DMS53 treated with DMSO at 0.1 percent for 48 hours (cell line): Measurements from ENCODE around the gene TNF.
"Not testable (repeated sequence)": the region's sequence is repeated elsewhere in the genome, so short reads cannot be mapped to it uniquely, and the experiment has no call there.

Source experiments
- DNase-seq: peaks from one replicate; lab custom pipeline; 2025; ENCODE audit not compliant: unreplicated experiment; lab: John Stamatoyannopoulos, UW

TNF gene

DNA sequence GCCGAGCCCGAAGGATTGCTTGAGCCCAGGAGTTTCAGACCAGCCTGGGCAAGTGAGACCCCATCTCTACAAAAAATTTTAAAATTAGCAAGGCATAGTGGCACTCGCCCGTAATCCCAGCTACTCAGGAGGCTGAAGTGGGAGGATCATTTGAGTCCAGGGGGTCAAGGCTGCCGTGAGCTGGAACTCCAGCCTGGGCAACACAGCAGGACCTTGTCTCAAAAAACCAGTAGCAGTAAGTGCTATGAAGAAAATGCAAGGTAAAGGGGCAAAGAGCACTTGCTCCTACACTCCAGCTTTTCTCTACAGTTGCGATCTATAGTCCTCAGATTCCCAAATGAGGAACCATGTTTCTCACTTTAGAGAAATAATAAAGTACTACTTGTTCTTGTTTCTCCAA is 31.7 kb upstream of the TNF start:
- DNase-seq: no peak

DNA sequence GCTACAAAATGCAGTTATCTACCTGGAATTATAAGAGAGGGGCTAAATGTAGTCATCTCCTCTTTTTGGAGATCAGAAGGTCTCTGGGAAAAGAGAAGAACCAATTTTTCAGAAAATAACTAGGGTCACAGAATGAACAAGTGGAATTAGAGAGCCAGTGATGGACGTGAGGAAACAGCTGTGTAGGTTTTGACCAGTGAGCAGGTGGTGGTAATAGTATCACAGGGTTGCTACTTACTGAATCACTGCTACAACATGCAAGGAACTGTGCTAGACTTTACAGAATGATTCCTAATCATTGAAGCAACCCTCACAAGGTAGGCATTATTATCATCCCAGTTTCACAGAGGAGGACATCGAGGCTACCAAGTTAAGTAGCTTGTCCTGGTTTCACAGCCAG is 30.7 kb upstream of the TNF start:
- no peak for DNase-seq

DNA sequence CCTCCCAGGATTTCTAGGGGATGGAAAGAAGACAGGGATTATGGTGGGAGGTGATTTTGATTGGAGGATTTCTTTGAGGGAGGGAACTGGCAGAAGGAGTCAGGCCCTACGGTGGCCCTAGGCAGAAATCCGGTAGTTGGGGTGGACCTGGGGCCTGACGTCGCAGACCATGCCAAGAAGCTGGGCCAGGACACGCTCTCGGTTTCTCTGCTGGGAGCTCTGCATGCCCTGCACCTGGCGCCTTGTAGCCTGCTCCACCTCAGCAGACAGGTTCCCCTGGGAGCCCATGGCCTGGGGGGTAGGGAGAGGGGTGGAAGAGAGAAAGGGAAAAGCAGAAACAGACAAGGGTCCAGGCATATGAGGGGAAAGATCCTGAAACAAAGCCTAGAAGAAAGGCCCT is 30.1 kb upstream of the TNF start:
- DNase-seq: no peak

DNA sequence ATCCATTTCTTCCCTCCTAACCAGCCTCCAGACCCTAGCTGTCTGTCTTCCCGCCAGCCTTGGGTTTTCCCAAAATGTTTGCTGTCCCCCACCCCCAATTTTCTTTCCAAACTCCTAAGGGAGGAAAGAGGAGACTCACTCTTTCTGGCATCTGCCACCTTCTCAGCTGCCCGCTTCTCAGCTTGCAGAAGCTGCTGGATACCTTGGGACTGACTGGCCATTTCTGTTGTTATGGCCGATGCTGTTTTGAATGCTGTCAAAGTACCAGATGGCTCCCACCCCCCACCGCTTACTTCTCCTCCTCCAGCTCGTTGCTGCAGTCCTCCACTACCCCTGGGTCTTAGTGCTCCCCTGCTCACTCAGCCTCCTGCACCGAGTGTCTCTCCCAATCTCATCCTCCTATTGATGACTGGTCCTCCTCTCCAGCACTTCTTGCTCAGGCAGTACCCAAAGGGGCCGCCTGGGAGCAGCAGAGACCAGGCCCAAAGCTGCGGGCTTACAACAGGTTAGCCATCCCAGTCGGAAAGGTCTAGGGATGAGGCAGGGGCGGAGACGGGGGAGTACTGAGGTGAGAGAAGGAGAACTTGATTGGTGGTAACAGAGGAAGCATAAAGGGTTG is 28.9 kb upstream of the TNF start, which contains the start of gene ATP6V1G2:
TSS of gene ATP6V1G2 (minus strand) at position 270 of the 619 bp plus-strand sequence. CDS start at position 221, 49 bp downstream.
- DNase-seq: peak; percentile 97

DNA sequence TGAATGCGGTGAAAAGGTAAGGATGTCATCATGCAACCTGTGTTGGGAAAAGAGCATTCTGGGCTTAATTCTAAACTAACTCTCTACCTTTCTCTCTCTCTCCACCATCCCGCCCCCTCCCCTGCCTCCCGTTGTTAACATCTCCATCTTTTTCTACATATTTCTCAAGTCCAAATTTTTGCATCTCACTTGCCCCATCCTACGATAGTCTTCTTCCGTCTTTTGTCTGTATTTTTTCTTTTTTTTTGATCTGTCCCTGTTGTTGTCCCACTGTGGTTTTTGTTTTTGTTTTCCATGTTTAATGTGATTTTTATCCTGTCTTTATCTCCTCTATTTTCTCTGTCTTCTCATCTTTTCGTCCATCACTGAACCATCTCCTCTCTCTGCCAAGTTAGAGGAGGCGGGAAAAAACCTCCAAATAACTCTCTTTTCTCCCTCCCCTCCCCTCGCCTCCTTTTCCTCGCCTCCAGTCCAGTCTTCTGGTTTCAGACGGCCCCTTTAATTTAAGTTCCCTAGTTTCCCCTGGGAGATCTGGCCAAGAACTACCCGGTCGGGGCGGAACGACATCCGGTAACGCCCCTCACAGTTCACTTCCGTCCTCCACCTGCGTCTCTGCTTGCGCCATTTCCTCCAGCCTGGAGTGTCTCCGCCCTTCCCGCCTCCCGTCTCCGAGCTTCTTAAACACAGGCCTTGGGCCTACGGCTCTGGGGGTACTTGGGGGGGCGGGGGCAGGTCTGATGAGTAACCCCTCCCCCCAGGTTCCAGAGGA is 28.2 kb upstream of the TNF start, which contains the start of gene NFKBIL1:
TSS of gene NFKBIL1 (plus strand) at position 651 of the 769 bp plus-strand sequence. CDS start at position 738, 87 bp downstream.
- DNase-seq: peak; percentile 94

DNA sequence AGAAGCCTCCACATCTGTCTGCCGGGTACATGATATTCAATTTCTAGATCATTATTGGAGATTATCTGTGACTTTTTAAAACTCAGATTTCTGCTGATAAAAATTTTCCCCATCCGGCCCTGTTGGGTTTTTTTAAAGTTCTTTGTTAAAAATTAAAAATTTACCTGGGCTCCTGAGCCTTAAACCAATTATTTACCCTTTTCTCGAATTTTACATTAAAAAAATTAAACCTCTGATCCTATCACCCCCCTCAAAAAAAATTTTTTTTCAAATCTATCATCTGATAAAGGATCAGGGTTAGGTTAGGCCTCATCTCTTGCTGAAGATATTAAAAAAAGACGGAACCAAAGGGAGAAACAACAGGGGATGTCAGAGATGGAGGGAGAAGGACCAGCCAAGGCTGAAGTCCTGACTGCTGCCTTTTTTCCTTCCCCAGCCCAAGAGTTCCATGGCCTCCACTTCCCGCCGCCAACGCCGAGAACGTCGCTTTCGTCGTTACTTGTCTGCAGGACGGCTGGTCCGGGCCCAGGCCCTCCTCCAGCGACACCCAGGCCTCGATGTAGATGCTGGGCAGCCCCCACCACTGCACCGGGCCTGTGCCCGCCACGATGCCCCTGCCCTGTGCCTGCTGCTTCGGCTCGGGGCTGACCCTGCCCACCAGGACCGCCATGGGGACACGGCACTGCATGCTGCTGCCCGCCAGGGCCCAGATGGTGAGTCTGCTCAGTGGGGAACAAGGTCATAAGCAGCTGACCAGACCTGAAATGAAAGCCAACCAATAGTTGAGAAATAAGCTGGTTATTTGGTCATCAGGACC is 27.4 kb upstream of the TNF start:
- DNase-seq: no peak

DNA sequence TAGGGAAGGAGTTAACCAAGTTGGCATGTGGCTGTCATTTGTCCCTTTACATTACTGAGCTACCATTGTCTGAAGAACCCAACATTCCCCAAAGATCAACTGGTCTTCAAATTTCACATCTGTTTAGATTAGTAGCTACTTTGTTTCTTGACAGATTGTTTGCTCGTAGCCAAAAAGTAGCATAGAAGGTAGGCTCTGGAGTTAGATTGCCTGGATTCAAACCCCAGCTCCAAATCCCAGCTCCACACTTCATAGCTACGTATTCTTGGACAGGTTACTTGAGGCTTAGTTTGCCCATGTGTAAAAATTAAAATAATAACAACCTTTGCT is 26.9 kb upstream of the TNF start:
- DNase-seq: no peak

DNA sequence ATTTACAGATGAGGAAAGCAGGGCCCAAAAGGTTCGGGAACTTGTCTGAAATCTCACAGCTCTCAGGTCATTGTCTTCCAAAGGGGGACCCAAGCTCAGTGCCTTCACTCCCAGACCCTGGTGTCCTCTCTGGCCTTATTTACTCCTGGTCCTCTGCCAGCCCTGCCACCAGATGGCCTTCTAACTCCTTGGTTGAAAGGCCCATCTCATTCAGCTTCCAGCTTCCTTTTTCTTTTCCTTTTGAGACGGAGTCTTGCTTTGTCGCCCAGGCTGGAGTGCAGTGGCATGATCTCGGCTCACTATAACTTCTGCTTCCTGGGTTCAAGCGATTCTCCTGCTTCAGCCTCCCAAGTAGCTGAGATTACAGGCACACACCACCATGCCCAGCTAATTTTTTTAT is 24.0 kb upstream of the TNF start:
- DNase-seq: not testable (repeated sequence)

DNA sequence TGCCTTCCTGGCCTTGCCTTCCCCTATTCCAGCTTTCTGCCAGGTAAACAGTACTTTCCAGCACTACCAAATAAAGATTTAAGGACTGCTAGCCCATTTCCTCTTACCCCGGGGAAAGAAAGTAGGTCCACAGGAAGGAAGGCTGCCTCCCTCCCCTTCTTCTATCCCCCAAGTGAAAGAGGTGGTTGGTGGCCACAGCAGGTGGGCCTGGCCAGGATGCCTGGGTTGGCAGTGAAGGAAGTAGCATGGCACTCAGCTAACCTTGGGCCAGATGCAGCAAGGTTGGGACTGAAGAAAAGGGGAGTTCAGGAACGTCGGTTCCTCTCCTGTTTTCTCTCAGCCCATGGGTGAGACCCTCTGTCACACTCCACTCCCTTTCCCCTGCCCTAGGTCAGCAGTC is 19.1 kb upstream of the TNF start:
- no peak for DNase-seq

DNA sequence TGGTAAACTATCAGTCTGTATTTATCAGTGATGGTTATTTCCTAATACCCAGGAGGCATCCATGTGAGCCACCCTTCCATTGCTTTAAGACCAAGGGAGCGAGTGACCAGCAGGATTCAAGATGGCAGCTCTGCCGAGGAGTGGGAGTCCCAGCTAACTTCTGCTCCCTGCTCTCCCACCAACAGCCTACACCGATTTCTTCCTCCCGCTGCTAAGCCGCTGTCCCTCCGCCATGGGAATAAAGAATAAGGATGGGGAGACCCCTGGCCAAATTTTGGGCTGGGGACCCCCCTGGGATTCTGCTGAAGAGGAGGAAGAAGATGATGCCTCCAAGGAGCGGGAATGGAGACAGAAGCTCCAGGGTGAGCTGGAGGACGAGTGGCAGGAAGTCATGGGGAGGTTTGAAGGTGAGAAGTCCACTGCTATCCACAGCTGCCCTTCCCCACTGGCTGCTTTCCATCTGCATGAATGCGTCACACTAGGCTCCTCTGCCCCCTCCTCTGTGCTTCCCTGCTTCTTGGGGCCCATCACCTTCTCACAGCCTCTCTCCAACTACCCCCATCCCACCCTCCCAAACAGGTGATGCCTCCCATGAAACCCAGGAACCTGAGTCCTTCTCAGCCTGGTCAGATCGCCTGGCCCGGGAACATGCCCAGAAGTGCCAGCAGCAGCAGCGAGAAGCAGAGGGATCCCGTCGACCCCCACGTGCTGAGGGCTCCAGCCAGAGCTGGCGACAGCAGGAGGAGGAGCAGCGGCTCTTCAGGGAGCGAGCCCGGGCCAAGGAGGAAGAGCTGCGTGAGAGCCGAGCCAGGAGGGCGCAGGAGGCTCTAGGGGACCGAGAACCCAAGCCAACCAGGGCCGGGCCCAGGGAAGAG is 17.7 kb upstream of the TNF start:
- DNase-seq: no peak

DNA sequence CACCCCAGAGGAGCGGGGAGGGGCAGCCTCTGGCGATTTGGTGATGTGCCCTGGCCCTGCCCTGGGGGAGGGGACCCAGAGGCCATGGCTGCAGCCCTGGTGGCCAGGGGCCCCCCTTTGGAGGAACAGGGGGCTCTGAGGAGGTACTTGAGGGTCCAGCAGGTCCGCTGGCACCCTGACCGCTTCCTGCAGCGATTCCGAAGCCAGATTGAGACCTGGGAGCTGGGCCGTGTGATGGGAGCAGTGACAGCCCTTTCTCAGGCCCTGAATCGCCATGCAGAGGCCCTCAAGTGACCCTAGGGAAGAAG is 17.1 kb upstream of the TNF start:
- DNase-seq: no peak

DNA sequence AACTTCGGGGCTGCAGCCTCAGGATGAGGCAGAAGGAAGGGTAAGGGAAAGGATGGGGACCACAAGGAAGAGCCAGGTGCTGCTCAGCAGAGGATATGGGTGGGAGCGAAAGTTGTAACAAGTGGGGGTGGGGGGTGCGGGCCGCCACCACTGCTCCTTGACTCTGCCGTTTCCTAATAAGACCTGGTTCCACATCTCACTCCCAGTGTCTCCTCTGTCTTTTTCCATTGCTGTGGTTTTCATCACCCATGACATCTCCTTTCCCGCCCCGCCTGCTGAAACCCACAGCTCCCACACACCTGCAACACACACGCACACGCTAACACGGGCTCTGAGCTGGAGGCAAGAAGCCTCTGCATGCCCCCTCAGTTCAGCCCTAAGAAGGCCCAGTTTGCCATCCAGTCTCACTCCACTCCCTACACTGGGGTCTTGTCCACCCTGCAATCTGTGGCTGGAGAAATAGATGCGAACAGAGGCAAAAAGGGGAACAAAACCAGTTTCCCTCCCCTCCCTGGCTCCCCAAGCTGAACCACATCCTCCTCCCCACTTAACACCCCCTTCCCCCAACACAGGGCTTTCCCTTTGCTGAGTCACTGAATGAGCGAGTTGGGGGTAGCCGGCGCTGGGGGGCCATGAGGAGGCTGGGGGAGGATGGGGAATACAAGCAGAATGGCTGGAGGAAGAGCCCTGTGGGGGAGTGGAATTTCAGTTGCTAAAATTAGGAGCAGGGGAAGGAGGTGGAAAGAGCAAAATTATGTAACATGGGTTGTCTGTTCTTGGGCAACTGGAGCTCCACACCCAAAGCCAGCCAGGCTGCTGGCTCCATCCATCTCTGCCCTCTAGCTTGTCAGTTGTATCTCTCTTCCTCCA is 16.5 kb upstream of the TNF start:
- DNase-seq: no peak

DNA sequence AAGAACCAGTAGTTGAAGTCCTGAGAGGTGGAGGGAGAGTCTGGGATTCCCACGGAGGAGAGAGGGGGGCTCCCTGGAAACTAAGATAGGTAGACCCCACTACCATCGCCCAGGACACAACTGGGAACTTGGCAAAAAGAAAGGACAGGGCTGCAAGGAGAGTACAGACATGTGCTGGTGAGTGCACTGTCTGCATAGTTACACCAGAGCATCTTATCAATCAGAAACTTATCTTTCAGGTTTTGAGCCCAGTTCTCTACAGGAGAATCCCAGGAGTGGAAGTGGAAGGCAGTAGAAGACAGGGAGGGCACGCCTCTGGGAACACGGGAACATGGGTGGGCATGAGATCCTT is 15.8 kb upstream of the TNF start:
- DNase-seq: no peak

DNA sequence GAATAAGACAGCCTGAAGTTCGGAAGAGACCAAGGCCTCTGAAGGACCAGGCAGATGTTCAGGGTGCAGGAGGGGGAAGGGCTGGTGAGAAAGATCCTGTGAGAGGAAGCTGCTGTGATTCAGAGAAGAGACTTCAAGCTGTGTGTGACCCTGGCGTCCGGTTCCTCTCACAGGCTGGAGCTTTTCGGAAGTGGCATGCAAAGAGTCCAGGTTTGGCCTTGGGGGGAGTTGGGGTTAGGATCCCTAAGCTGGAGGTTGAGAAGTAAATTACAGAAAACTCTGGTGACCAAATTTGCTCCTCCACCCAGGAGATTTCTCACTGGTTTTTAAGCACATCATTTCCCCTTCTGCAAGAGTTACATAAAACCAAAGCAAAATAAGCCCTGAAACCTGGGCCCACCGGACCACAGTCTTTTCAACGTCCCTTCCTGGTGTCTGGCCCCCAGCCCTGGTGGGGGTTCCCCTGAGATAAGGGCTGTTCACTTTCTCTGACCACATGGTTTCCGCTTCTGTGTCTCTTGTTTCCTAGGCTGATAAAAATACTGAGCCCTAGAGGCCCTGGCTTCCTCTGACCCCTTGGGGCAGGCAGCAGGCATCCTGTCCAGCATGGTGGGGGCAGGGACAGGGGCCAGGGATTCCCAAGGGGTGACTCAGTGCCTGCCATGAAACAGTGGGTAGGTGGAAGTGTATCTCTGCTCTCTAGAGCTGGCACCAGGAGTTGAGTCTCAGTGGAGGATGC is 15.2 kb upstream of the TNF start:
- no peak for DNase-seq

DNA sequence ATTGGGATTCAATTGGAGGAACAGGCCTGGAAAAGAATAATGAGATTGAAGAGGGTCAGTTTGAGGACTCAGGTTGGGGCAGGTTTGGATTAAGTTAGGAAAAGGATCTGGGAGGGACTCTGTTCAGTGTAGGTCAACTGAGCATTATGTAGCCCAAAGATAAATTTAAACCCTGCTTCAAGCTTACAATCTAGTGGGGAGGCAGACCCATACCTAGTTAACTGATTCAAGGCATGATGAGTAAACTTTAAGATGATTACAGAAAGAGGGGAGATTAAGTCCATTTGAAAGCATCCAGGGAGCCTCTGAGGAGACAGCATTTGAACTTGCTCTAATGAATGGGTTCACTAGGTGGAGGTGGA is 14.7 kb upstream of the TNF start:
- no peak for DNase-seq

DNA sequence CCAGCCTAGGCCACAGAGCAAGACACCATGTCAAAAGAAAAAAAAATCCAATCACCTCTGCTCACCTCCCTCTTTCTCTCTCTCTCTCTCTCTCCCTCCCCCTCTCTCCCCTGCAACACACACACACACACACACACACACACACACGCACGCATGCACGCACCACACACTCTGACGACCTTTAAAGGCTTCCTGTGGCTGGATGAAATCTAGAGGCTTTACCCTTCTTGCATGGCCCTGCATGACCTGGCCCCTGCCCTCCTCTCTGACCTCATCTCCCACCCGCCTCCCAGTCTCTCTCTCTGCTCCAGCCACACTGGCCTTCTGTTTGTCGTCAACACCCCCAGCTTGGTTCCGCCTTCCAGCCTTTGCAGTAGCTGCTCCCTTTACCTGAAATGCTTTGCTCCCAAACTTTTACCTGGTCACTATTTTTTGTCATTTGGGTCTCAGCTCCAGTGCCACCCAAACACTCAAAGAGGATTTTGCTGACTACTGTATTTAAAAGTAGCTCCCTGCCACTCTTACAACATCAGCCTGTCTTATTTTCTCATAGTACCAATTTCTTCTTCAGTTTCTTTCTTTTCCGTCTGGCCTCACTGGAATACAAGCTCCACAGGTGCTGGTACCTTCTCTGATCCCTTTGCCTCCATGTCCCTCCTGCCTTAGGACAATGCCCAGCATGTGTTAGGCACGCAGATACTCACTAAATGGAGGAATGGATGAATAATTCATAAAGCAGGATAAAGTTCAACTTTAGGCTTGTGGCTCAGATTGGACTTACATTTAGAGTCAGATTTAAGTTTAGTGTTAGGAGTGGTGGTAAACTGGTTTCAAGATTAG is 7.6 kb upstream of the TNF start:
- no peak for DNase-seq

DNA sequence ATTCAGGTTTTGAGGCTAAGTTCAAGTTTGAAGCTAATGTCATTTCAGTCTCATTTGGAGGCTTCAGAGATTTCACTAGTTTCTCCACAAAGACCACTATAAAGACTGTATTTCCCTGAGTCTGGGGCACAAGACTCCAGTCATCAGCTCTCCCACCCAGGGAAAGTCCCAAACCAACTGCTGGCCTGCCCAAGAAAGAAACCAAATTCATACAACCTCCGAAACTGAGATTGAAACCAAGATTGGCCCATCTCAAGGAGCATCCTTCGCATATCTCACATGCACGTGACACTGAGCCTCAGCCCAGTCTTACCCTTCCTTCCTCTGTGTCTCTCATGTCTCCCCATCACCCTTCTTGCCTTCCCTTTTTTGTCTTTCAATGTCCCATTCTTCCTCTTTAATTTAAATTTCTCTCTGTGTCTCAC is 6.8 kb upstream of the TNF start:
- no peak for DNase-seq

DNA sequence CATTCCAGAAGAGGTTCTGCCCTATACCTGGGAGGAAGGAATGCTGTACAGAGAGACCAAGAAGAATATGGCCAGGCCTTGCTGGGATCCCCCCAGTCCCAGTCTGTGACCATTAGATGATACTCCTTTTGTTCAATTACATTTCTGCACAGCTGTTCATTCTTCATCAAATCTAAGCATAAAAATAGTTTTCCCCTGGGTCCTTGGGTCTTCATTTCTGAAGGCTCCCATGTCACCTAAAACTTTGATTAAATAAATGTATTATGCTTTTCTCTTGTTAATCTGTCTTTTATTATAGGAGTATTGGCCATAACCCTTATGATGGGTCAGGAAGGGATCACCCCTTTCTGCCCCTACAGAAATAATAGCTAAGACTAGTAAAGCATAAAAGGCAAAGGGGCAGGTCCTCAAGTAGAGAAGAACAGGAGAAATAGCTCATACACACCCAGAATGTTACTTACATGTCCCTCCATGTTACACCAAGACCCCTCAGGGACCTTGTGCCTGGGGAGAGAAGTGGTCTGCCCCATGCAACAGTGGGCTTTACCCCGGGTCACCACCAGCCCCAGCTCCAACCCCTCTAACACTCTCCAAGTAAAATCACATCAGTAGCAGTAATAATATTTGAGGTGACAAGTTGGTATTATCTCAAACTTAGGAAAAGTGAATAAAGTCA is 5.4 kb upstream of the TNF start:
- DNase-seq: no peak
